ENCODE data around the gene WAS. TPM values are rescaled to one million over a fixed set of nuclear protein-coding genes. Genes with fewer than 3 reads are reported as not detected.
"Not testable (repeated sequence)": the region's sequence is repeated elsewhere in the genome, so short reads cannot be mapped to it uniquely, and the experiment has no call there.

The WAS gene
- 1 to 10 TPM; 1.3 to 4.1 (median 3.2) TPM for total RNA-seq

DNA sequence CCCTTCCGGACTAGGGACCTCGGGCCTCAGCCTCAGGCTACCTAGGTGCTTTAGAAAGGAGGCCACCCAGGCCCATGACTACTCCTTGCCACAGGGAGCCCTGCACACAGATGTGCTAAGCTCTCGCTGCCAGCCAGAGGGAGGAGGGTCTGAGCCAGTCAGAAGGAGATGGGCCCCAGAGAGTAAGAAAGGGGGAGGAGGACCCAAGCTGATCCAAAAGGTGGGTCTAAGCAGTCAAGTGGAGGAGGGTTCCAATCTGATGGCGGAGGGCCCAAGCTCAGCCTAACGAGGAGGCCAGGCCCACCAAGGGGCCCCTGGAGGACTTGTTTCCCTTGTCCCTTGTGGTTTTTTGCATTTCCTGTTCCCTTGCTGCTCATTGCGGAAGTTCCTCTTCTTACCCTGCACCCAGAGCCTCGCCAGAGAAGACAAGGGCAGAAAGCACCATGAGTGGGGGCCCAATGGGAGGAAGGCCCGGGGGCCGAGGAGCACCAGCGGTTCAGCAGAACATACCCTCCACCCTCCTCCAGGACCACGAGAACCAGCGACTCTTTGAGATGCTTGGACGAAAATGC is at the start of gene WAS:
Gene WAS, plus strand, starts transcription at position 389 of the 572 bp plus-strand sequence. Its CDS starts 55 bp downstream, at position 444.
- TF ChIP-seq, protein P1, sequence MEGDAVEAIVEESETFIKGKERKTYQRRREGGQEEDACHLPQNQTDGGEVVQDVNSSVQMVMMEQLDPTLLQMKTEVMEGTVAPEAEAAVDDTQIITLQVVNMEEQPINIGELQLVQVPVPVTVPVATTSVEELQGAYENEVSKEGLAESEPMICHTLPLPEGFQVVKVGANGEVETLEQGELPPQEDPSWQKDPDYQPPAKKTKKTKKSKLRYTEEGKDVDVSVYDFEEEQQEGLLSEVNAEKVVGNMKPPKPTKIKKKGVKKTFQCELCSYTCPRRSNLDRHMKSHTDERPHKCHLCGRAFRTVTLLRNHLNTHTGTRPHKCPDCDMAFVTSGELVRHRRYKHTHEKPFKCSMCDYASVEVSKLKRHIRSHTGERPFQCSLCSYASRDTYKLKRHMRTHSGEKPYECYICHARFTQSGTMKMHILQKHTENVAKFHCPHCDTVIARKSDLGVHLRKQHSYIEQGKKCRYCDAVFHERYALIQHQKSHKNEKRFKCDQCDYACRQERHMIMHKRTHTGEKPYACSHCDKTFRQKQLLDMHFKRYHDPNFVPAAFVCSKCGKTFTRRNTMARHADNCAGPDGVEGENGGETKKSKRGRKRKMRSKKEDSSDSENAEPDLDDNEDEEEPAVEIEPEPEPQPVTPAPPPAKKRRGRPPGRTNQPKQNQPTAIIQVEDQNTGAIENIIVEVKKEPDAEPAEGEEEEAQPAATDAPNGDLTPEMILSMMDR (IDR thresholded peaks at IDR 0.05): no peak
- TF ChIP-seq POLR2A (IDR thresholded peaks at IDR 0.05): no peak
- intact Hi-C loops (cut with DNase I; ENCODE audit: low total_unique reads): no loop called here

DNA sequence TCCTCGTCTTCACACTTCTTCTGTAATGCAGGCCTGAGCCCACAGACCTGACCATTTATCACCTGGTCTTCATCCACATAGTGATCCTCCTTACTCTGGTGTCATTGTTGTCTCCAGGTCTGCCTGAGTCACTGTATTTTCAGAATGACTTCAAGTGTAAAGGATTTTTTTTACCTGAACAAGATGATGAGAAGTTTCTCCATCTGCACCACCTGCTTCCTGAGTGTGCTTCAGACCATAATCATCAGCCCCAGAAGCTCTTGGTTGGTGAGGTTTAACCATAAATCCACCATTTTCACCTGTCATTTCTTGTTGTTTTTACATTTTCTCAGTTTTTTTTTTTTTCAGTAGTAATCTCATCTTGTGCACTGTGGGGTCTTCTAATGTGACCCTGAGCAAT is 47.3 kb upstream of the WAS start:
- intact Hi-C loops (cut with DNase I; ENCODE audit: low total_unique reads): no loop called here
- no peak for DNase-seq (ENCODE audit: low spot score in 2 of 2)
- TF ChIP-seq, protein P1 (IDR thresholded peaks at IDR 0.05): no peak
- no peak for TF ChIP-seq POLR2A (IDR thresholded peaks at IDR 0.05)
- no peak overlapping the region for H3K4me3 ChIP-seq (ENCODE audit: low read depth, poor library complexity, severe bottlenecking)
- 61 to 78% methylated on average over 1 of the region's 1 CpG for WGBS, 2 donors

More for the DNA sequence above, at the start of gene WAS:
- DNase-seq (ENCODE audit: low spot score in 2 of 2): no peak
- no peak within 1 kb of the TSS for H3K4me3 ChIP-seq (ENCODE audit: low read depth, poor library complexity, severe bottlenecking)
- 65 to 84% methylated on average over 13 of the region's 13 CpGs for WGBS, 2 donors

DNA sequence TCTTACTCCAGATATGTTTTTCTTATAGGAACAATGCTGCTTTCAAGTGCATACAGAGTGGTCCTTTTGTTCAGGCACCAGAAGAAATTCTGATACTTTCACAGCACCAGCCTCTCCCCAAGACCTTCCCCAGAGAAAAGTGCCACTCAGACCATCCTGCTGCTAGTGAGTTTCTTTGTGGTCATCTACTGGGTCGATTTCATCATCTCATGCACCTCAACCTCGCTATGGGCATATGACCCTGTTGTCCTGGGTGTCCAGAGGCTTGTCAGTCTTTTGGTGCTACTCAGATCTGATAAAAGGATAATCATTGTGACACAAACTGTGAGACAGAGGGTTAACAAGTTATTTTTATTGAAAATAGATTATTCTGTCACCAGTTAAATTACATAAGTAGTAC is 46.8 kb upstream of the WAS start:
- 31 to 59% methylated on average over 2 of the region's 2 CpGs for WGBS, 2 donors
- intact Hi-C loops (cut with DNase I; ENCODE audit: low total_unique reads): no loop called here
- H3K4me3 ChIP-seq (ENCODE audit: low read depth, poor library complexity, severe bottlenecking): no peak overlapping the region
- TF ChIP-seq, protein P1 (IDR thresholded peaks at IDR 0.05): no peak
- TF ChIP-seq POLR2A (IDR thresholded peaks at IDR 0.05): no peak
- no peak for DNase-seq (ENCODE audit: low spot score in 2 of 2)

DNA sequence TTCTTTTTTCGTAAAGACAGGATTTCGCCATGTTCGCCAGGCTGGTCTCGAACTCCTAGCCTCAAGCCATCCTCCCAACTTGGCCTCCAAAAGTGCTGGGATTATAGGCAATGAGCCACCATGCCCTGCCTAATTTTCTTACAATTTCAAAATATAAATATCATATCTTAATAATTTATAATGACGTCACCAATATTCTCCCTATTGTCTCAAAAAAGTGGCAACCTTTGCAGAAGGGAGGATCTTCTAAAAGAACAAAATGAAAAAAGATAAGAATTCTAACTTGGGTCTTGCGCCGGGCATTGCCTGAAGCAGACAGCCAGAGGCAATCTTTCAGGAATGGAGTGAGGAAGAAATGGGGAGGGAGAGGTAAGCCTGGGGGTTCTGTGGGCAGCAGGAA is 37.9 kb upstream of the WAS start:
- H3K4me3 ChIP-seq (ENCODE audit: low read depth, poor library complexity, severe bottlenecking): no peak overlapping the region
- intact Hi-C loops (cut with DNase I; ENCODE audit: low total_unique reads): no loop called here
- DNase-seq (ENCODE audit: low spot score in 2 of 2): peak in 1 of 2 donors; percentile 15
- 83 to 86% methylated on average over 7 of the region's 7 CpGs for WGBS, 2 donors
- TF ChIP-seq, protein P1 (IDR thresholded peaks at IDR 0.05): no peak
- no peak for TF ChIP-seq POLR2A (IDR thresholded peaks at IDR 0.05)

DNA sequence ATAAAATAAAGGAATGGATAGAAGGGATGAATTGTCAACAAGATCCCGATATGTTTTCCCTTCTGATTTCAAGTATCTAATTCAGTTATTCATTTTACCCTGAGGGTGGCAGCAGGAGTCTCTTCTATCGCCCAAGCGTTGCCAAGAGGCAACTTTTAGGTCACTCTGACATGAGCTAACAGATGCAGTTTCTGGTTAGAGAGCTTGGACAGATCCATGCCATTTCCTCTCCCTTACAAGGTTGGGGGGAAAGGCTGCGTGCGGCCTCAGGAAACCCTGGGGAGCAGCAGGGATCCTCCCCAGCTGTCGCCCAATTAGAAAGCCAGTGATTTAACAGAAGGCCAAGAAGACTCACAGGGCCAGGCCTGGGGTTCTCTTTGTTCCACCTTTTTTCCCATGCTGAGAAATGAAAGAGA is 35.3 kb upstream of the WAS start:
- DNase-seq (ENCODE audit: low spot score in 2 of 2): peak; percentile 14 to 81
- no peak overlapping the region for H3K4me3 ChIP-seq (ENCODE audit: low read depth, poor library complexity, severe bottlenecking)
- 34 to 37% methylated on average over 6 of the region's 6 CpGs for WGBS, 2 donors
- TF ChIP-seq POLR2A (IDR thresholded peaks at IDR 0.05): no peak
- TF ChIP-seq, protein P1 (IDR thresholded peaks at IDR 0.05): no peak
- intact Hi-C loops (cut with DNase I; ENCODE audit: low total_unique reads): no loop called here

DNA sequence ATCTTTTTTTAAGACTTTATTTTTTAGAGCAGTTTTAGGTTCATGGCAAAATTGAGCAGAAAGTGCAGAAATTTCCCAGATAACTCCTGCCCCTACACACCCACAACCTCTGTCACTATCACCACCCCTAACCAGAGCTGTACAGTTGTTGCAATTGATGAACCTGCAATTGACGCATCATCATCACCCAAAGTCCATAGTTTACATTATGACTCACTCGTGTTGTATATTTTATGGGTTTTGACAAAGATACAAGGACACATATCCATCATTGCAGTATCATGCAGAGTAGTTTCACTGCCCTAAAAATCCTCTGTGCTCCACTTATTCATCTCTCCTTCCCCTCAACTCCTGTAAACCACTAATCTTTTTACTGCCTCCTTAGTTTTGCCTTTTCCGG is 34.5 kb upstream of the WAS start:
- H3K4me3 ChIP-seq (ENCODE audit: low read depth, poor library complexity, severe bottlenecking): no peak overlapping the region
- no peak for DNase-seq (ENCODE audit: low spot score in 2 of 2)
- 73 to 80% methylated on average over 3 of the region's 3 CpGs for WGBS, 2 donors
- no peak for TF ChIP-seq POLR2A (IDR thresholded peaks at IDR 0.05)
- TF ChIP-seq, protein P1 (IDR thresholded peaks at IDR 0.05): no peak
- intact Hi-C loops (cut with DNase I; ENCODE audit: low total_unique reads): no loop called here

DNA sequence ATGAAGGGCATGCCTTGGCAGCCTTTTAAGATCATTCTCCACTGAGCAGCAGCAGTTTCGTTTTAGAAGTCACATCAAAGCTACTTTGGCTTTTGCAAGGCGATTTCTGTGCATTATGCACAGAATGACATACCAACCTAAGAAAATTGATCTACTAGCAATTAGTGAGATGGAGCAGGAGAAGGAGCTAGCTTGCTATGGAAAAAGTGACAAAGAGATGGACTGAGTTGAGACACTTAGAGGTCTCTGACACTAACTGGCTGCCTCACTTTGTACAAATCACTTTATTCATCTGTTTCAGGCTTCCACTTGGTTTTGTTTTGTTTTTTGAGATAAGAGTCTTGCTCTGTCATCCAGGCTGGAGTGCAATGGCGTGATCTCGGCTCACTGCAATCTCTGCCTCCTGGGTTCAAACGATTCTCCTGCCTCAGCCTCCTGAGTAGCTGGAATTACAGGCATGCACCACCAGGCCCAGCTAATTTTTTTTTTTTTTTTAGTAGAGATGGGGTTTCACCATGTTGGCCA is 31.5 kb upstream of the WAS start:
- intact Hi-C loops (cut with DNase I; ENCODE audit: low total_unique reads); H3K4me3 ChIP-seq (ENCODE audit: low read depth, poor library complexity, severe bottlenecking); DNase-seq (ENCODE audit: low spot score in 2 of 2): not testable (repeated sequence)
- 68 to 83% methylated on average over 5 of the region's 5 CpGs for WGBS, 2 donors

DNA sequence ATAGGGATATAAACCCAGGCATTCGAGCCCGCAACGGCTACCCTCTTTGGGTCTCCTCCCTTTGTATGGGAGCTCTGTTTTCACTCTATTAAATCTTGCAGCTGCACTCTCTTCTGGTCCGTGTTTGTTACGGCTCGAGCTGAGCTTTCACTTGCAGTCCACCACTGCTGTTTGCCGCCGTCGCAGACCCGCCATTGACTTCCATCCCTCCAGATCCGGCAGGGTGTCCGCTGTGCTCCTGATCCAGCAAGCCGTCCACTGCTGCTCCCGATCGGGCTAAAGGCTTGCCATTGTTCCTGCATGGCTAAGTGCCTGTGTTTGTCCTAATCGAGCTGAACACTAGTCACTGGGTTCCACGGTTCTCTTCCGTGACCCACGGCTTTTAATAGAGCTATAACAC is 28.9 kb upstream of the WAS start:
- H3K4me3 ChIP-seq (ENCODE audit: low read depth, poor library complexity, severe bottlenecking); intact Hi-C loops (cut with DNase I; ENCODE audit: low total_unique reads): not testable (repeated sequence)
- DNase-seq (ENCODE audit: low spot score in 2 of 2): peak in 1 of 2 donors; percentile 58
- 45 to 57% methylated on average over 17 to 19 of the region's 19 CpGs for WGBS, 2 donors
